HG03135 (cell line): ENCODE results near the gene RUFY4.
"Not testable (repeated sequence)": the region's sequence is repeated elsewhere in the genome, so short reads cannot be mapped to it uniquely, and the experiment has no call there.

Source experiments
- ATAC-seq: cut with Tn5 transposase; IDR thresholded peaks from one replicate; pipeline ENCODE4 v1.9.1; 2021; ENCODE audit warnings: mild to moderate bottlenecking, moderate library complexity; ENCODE audit not compliant: unreplicated experiment

RUFY4 gene

DNA sequence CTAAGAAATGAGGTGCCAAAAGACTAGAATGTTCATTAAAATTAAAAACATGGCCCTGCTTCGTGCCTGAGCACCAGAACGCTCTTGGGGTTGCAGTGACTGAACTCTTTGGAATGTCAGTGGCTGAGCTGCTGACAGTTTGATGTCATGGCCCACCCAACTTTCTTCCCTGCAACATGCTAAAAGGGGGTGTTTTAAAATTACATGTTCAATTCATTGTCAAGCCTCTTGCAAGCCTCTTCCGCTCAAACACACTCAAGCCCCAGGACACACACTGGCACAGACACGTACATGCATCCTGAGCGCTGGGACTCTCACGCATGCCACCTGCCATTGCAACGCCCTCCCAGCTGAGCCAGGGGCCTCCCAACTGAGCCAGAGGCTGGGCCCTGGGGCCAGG is 12.6 kb downstream of the RUFY4 start:
- ATAC-seq, result no peak

- ATAC-seq, result no peak
Measured at GRCh38 chr2:218082586-218083351, 13.7 kb downstream of the RUFY4 start.

DNA sequence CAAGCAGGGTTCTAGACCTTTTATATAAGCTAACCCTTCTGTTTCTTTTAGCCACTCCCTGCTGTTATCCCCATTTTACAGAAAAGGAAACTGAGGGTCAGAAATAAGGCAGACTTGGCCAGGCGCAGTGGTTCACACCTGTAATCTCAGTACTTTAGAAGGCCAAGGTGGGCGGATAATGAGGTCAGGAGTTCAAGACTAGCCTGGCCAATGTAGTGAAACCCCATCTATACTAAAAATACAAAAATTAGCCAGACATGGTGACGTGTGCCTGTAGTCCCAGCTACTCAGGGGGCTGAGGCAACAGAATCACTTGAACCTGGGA is 14.3 kb downstream of the RUFY4 start:
- ATAC-seq, result no peak

- ATAC-seq, result no peak
Measured at GRCh38 chr2:218086478-218086877, 17.4 kb downstream of the RUFY4 start.

GRCh38 chr2:218089259-218089658 is 20.2 kb downstream of the RUFY4 start:
- no peak for ATAC-seq

DNA sequence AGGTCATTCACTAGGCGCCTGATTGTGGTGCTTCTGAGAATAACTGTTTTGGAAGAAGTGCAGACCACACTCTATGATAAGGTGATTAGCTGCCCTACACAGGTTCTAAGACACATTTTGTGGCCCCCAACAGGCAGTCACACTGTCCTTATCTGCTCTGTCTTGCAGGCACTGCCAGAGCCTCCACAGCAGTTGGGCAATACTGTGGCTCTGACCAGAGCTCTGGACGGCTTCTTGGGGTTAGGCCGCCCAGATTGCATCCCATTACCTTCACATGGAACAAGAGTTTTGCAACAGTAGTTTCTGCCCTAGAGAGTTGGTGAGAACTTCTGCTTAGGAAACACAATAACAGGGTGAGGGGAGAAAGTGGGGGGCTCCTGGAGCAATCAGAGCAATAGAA is 22.7 kb downstream of the RUFY4 start:
- ATAC-seq, result no peak

- ATAC-seq, result no peak
Measured at GRCh38 chr2:218093879-218094278, 24.8 kb downstream of the RUFY4 start.

- no peak for ATAC-seq
Measured at GRCh38 chr2:218095853-218096252, 26.8 kb downstream of the RUFY4 start.

- ATAC-seq, result no peak
Measured at GRCh38 chr2:218097975-218098374, 28.9 kb downstream of the RUFY4 start.

- ATAC-seq, result not testable (repeated sequence)
Measured at GRCh38 chr2:218108834-218109233, 39.8 kb downstream of the RUFY4 start.

DNA sequence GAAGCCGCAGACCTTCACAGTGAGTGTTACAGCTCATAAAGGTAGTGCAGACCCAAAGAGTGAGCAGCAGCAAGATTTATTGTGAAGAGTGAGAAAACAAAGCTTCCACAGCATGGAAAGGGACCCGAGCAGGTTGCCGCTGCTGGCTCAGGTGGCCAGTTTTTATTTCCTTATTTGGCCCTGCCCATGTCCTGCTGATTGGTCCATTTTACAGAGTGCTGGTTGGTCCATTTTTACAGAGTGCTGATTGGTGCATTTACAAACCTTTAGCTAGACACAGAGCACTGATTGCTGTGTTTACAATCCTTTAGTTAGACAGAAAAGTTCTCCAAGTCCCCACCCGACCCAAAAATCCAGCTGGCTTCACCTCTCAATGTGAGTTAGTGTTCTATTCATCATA is 52.7 kb downstream of the RUFY4 start:
- not testable (repeated sequence) for ATAC-seq

- not testable (repeated sequence) for ATAC-seq
Measured at GRCh38 chr2:218122286-218122685, 53.2 kb downstream of the RUFY4 start.

GRCh38 chr2:218123986-218124385 is 54.9 kb downstream of the RUFY4 start:
- no peak for ATAC-seq

DNA sequence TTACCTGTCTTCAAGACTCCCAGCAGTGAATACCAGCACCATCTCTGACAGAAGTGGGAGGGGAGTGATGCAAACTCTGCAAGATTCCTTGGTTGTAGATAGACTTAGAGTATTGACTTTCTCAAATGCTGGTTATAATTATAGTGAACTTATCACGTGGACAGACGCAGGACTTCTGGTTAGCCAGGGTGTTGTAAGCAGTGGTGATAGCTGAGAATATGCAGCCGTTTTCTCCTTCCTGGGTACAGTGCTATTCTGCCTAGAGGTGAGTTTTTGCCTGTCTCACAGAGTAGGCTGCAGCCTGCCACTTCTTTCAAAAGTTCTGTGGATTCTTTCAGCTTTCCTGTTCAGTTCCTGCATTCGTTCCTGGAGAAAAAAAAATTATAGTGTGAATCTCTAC is 56.0 kb downstream of the RUFY4 start:
- ATAC-seq, result no peak

GRCh38 chr2:218125626-218126080 is 56.6 kb downstream of the RUFY4 start, which contains the start of gene CXCR2:
TSS of gene CXCR2 (plus strand) at chr2:218126028. CDS start at chr2:218134802, 8,774 bp downstream.
- ATAC-seq, result no peak

DNA sequence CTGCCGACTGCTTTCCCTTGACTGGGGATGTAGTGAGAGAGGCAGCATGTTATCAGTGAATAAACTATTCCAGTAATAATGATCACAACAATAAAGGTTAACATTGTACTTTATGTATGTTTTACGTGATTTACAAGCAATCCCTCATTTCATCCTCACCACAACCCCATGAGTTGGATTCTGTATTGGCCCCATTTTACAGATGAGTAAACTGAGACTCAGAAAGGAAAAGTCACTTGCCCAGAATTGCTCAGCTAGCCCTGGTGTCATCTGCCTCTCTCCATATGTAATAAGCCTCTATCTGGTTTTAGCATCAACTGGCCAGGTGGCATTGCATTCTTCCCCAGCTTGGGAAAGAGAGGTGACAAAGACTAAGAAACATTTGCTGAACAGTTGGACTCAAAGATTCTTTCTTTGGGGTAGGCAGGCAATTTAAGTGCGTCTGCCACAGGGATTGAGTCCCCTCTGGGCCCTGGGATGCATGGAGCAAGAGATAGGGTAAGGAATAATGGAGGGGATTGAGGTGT is 58.9 kb downstream of the RUFY4 start:
- ATAC-seq, result no peak

DNA sequence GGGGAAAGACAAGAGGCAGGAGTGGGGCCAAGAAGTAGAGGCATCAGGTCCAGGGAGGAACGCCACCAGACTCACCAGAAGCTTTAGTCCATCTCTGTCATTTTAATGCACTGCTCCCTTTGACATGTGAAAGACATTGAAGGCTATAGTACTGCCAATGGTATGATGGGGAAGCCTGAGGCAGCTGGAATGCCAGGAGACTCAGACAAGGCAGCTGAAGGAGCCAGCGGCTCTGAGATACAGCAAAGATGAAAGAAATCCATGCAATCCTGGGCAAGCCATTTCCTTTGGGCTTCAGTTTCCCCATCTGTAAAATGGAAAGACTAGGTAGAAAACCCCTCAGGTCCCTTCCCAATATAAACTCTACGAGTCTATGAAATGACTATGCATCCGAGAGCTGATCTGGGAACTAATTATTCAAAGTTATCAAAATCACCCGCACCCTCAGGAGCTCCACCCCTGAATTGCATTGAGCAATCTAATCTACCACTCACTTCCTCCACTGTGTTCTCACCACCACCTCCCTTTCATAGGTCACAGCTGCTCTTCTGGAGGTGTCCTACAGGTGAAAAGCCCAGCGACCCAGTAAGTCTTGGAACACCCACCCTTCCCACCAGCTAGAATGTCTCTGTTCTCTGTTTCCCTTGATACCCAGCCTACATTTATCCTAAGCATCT is 59.9 kb downstream of the RUFY4 start:
- no peak for ATAC-seq

GRCh38 chr2:218129458-218130135 is 60.5 kb downstream of the RUFY4 start:
- no peak for ATAC-seq

- no peak for ATAC-seq
Measured at GRCh38 chr2:218130377-218130776, 61.3 kb downstream of the RUFY4 start.

GRCh38 chr2:218130822-218131221 is 61.8 kb downstream of the RUFY4 start:
- no peak for ATAC-seq

GRCh38 chr2:218137514-218137913 is 68.5 kb downstream of the RUFY4 start:
- ATAC-seq, result no peak

- no peak for ATAC-seq
Measured at GRCh38 chr2:218138047-218138446, 69.0 kb downstream of the RUFY4 start.
